ENCODE measurements around the gene ZNF718. TPM values are rescaled to one million over a fixed set of nuclear protein-coding genes. Genes with fewer than 3 reads are reported as not detected.
"Not testable (repeated sequence)": the region's sequence is repeated elsewhere in the genome, so short reads cannot be mapped to it uniquely, and the experiment has no call there.

ZNF718 gene
- total RNA-seq (2013), result 3.9 TPM
- 1 to 10 TPM; 1.9 to 2.8 (median 2.7) TPM for polyA plus RNA-seq
- 1.5 and 2.2 TPM in 2 replicates for polyA minus RNA-seq
- total RNA-seq, result 2.1 to 8.3 (median 3.5) reads per million in 11 experiments

GRCh38 chr4:124275-125081 lies at the start of gene ZNF718:
Gene ZNF718 (plus strand): TSS chr4:124501. CDS start chr4:124671, 170 bp downstream.
- TF ChIP-seq CTCF (IDR thresholded peaks at IDR 0.05), result no peak
- Mint-ChIP-seq H3K27me3 (ENCODE audit: low read depth in 3 of 3) (peaks cover 0 to 5% (median 1%) of the 10 kb centered on the region in 3 donors), H3K9me3 (peaks cover 11 to 98% (median 61%) of the 10 kb centered on the region in 7 donors), H3K27ac (peak within 1 kb of the TSS; percentile 88 to 98 (median 95)), H3K4me3 (peak within 1 kb of the TSS; percentile 98 to 100), H3K36me3 (peaks cover 31 to 38% of the 10 kb centered on the region in 2 donors), H3K4me1 (peaks cover 38% of the 10 kb centered on the region)
- peak within 1 kb of the TSS; percentile 51 to 98 (median 94) for H3K4me3 ChIP-seq (replicated peaks in 1 of 3; ENCODE audit: low read depth in 2 of 3, low read length in 3 of 3)
- peak within 1 kb of the TSS; percentile 90 for H3K4me2 ChIP-seq (replicated peaks; ENCODE audit: extremely low read depth, low read length, poor library complexity, severe bottlenecking)
- H3K27ac ChIP-seq (ENCODE audit: low read depth in 1 of 2, low read length in 2 of 2), result peak within 1 kb of the TSS; percentile 72 to 90
- no peaks in the 10 kb centered on the region for H4K20me1 ChIP-seq (ENCODE audit: insufficient read depth, low read length)
- H2AFZ ChIP-seq (ENCODE audit: insufficient read depth, low read depth, low read length, poor library complexity, severe bottlenecking), result peak within 1 kb of the TSS; percentile 95
- intact Hi-C loops (cut with micrococcal nuclease), result loop anchor here (1.0 to 5.0 kb wide), 2 partner anchors 9 to 213 kb away; partner anchors contain the start of gene ZNF141 (in 1 of the 2)
- no peaks in the 10 kb centered on the region for H3K27me3 ChIP-seq (ENCODE audit: control insufficient read depth in 2 of 2, insufficient read depth in 2 of 2, low read length in 2 of 2)
- H3K4me1 ChIP-seq (ENCODE audit: control insufficient read depth in 1 of 2, insufficient read depth in 2 of 2, low read length in 2 of 2), result peaks cover 27 to 44% of the 10 kb centered on the region in 2 donors
- peak; percentile 87 to 90 (median 89) for DNase-seq
- peak within 1 kb of the TSS; percentile 77 for H3K9ac ChIP-seq (ENCODE audit: insufficient read depth, low read length, poor library complexity, severe bottlenecking)
- WGBS (ENCODE audit: insufficient coverage), result 3% methylated on average over 39 of the region's 44 CpGs
- peaks cover 11 to 35% of the 10 kb centered on the region in 2 donors for H3K36me3 ChIP-seq (replicated peaks in 1 of 2; ENCODE audit: control insufficient read depth in 1 of 2, insufficient read depth in 2 of 2, low read length in 2 of 2)
- peaks cover 53% of the 10 kb centered on the region for H3K79me2 ChIP-seq (ENCODE audit: insufficient read depth, low read length)
- peaks cover 68 to 75% of the 10 kb centered on the region in 2 donors for H3K9me3 ChIP-seq (replicated peaks in 1 of 2; ENCODE audit: control insufficient read depth in 1 of 2, insufficient read depth in 1 of 2, low read length in 2 of 2)

- Histone ChIP-seq H3K27me3 (ENCODE audit: control insufficient read depth in 2 of 2, insufficient read depth in 2 of 2, low read length in 2 of 2) (no peaks in the 10 kb centered on the region), H2AFZ (ENCODE audit: insufficient read depth, low read depth, low read length, poor library complexity, severe bottlenecking) (no peak overlapping the region), H3K79me2 (ENCODE audit: insufficient read depth, low read length) (no peaks in the 10 kb centered on the region), H3K36me3 (replicated peaks in 1 of 2; ENCODE audit: control insufficient read depth in 1 of 2, insufficient read depth in 2 of 2, low read length in 2 of 2) (peaks cover 0 to 39% of the 10 kb centered on the region in 2 donors), H4K20me1 (ENCODE audit: insufficient read depth, low read length) (no peaks in the 10 kb centered on the region), H3K4me1 (ENCODE audit: control insufficient read depth in 1 of 2, insufficient read depth in 2 of 2, low read length in 2 of 2) (no peaks in the 10 kb centered on the region), H3K4me2 (replicated peaks; ENCODE audit: extremely low read depth, low read length, poor library complexity, severe bottlenecking) (no peak overlapping the region), H3K9me3 (replicated peaks in 1 of 2; ENCODE audit: control insufficient read depth in 1 of 2, insufficient read depth in 1 of 2, low read length in 2 of 2) (peaks cover 27 to 95% of the 10 kb centered on the region in 2 donors), H3K9ac (ENCODE audit: insufficient read depth, low read length, poor library complexity, severe bottlenecking) (no peak overlapping the region), H3K27ac (ENCODE audit: low read depth in 1 of 2, low read length in 2 of 2) (no peak overlapping the region), H3K4me3 (replicated peaks in 1 of 3; ENCODE audit: low read depth in 2 of 3, low read length in 3 of 3) (peak overlapping the region in 1 of 3 experiments; percentile 38)
- Mint-ChIP-seq H3K4me1 (no peaks in the 10 kb centered on the region), H3K36me3 (peaks cover 19 to 32% of the 10 kb centered on the region in 2 donors), H3K9me3 (peaks cover 42 to 84% (median 70%) of the 10 kb centered on the region in 7 donors), H3K4me3 (no peak overlapping the region), H3K27me3 (ENCODE audit: low read depth in 3 of 3) (no peaks in the 10 kb centered on the region), H3K27ac (no peak overlapping the region)
- DNase-seq, result no peak
- intact Hi-C loops (cut with micrococcal nuclease), result no loop called here
- no CpG with 5 or more reads among the region's 3 CpGs for WGBS (ENCODE audit: insufficient coverage)
- TF ChIP-seq CTCF (IDR thresholded peaks at IDR 0.05), result no peak
Observed at GRCh38 chr4:85951-86350, 38.4 kb upstream of the ZNF718 start.

GRCh38 chr4:86559-87324 lies 37.6 kb upstream of the ZNF718 start:
- H3K27ac ChIP-seq (ENCODE audit: low read depth in 1 of 2, low read length in 2 of 2); H3K27me3 ChIP-seq (ENCODE audit: control insufficient read depth in 2 of 2, insufficient read depth in 2 of 2, low read length in 2 of 2); intact Hi-C loops (cut with micrococcal nuclease); H3K4me1 Mint-ChIP-seq; H3K4me3 Mint-ChIP-seq; H4K20me1 ChIP-seq (ENCODE audit: insufficient read depth, low read length); H3K27ac Mint-ChIP-seq; H3K4me1 ChIP-seq (ENCODE audit: control insufficient read depth in 1 of 2, insufficient read depth in 2 of 2, low read length in 2 of 2); H3K9ac ChIP-seq (ENCODE audit: insufficient read depth, low read length, poor library complexity, severe bottlenecking); H2AFZ ChIP-seq (ENCODE audit: insufficient read depth, low read depth, low read length, poor library complexity, severe bottlenecking); H3K79me2 ChIP-seq (ENCODE audit: insufficient read depth, low read length); DNase-seq; H3K27me3 Mint-ChIP-seq (ENCODE audit: low read depth in 3 of 3); H3K4me2 ChIP-seq (replicated peaks; ENCODE audit: extremely low read depth, low read length, poor library complexity, severe bottlenecking): not testable (repeated sequence)
- Histone ChIP-seq H3K36me3 (replicated peaks in 1 of 2; ENCODE audit: control insufficient read depth in 1 of 2, insufficient read depth in 2 of 2, low read length in 2 of 2) (peaks cover 0 to 33% of the 10 kb centered on the region in 2 donors), H3K4me3 (replicated peaks in 1 of 3; ENCODE audit: low read depth in 2 of 3, low read length in 3 of 3) (peak overlapping the region in 1 of 3 experiments; percentile 38), H3K9me3 (replicated peaks in 1 of 2; ENCODE audit: control insufficient read depth in 1 of 2, insufficient read depth in 1 of 2, low read length in 2 of 2) (peaks cover 28 to 95% of the 10 kb centered on the region in 2 donors)
- WGBS (ENCODE audit: insufficient coverage), result 100% methylated on average over 1 of the region's 7 CpGs
- Mint-ChIP-seq H3K9me3 (peaks cover 48 to 87% (median 75%) of the 10 kb centered on the region in 7 donors), H3K36me3 (peaks cover 18 to 26% of the 10 kb centered on the region in 2 donors)
